SU-DHL-6 (cell line): ENCODE data around the gene CFL1.

ENCODE experiments used
- EZH2phosphoT487 ChIP-seq: fragments of 200-600 bp; sonication (generic), shearing (Covaris generic); conservative IDR thresholded peaks from 2 replicates; pipeline ENCODE4 v1.6.1; 2018; ENCODE audit warnings: mild to moderate bottlenecking, antibody characterized with exemption, low read length, moderate library complexity, mixed read lengths
- TF ChIP-seq, protein P1 (sequence below): fragments of 200-600 bp; sonication (generic); IDR thresholded peaks from one replicate; pipeline ENCODE4 v1.5.1; 2017; ENCODE audit warnings: antibody characterized with exemption, mild to moderate bottlenecking, low read length, moderate library complexity; ENCODE audit not compliant: insufficient read depth, poor library complexity, severe bottlenecking

DNA sequence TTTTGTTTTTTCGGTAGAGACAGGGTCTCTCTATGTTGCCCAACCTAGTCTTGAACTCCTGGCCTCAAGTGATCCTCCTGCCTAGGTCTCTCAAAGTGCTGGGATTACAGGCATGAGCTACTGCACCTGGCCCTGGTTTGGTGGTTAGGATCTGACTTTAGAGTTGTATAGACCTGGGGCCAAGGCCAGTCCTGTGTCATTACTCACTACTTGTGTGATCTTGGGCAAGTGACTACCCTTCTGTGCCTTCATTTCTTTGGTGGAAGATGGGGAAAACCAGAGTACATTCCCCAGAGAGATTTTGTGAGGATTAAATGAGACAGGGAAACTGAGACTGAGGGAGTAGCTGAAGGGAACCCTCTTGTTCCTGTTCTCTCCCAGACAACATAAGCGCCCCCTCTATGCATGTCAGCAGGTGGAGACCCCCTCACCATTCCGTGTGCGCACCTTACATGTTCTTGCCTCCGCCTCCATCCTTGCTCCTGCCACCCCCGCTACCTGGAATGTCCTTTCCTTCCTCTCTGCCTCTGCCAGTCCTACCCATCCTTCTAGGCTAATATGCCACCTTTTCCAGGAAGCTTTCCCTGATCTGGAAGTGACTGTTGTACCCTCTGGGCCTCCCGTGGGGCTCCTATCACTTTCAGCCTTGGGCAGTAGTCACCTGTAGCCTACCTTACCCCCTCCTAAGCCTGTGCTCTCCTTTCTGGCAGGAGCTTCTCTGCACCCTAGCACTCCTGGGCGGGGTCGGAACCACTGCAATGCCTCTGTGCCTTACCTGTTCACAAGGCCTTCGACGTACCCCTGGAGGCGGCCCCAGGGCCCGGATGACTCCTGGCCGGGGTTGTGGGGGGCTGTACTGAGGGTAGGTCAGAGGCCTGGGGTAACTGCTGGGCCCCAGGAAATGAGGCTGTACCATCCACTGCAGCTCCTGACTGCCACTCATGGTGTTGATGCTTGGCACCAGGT lies 38.3 kb upstream of the CFL1 start:
- TF ChIP-seq, protein P1, sequence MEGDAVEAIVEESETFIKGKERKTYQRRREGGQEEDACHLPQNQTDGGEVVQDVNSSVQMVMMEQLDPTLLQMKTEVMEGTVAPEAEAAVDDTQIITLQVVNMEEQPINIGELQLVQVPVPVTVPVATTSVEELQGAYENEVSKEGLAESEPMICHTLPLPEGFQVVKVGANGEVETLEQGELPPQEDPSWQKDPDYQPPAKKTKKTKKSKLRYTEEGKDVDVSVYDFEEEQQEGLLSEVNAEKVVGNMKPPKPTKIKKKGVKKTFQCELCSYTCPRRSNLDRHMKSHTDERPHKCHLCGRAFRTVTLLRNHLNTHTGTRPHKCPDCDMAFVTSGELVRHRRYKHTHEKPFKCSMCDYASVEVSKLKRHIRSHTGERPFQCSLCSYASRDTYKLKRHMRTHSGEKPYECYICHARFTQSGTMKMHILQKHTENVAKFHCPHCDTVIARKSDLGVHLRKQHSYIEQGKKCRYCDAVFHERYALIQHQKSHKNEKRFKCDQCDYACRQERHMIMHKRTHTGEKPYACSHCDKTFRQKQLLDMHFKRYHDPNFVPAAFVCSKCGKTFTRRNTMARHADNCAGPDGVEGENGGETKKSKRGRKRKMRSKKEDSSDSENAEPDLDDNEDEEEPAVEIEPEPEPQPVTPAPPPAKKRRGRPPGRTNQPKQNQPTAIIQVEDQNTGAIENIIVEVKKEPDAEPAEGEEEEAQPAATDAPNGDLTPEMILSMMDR, result no peak
- no peak for TF ChIP-seq EZH2phosphoT487
